Measurements from ENCODE around the gene ANKZF1.
"Not testable (repeated sequence)": the region's sequence is repeated elsewhere in the genome, so short reads cannot be mapped to it uniquely, and the experiment has no call there.

Gene ANKZF1

DNA sequence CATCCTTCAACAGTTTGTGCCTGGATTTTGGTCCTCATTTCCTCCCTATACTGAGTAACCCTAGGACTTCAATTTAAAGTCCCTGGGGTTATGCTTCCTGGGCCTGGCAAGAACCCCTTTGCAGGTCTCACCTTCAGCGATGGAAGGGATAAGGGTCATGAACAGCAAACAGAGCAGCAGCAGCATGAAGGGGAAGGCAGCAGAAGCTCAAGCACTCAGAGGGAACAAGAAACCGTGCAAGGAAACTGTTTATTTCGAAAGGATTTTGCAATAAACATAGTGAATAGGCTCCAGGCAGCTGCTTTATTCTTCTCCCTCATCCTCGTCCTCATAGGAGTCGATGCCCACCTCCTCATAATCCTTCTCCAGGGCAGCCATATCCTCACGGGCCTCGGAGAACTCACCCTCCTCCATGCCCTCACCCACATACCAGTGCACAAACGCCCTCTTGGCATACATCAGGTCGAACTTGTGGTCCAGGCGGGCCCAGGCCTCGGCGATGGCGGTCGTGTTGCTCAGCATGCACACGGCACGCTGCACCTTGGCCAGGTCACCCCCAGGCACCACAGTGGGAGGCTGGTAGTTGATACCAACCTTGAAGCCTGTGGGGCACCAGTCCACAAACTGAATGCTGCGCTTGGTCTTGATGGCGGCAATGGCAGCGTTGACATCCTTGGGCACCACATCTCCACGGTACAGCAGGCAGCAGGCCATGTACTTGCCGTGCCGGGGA is 20.6 kb downstream of the ANKZF1 start:
- H3K4me3 ChIP-seq (ENCODE audit: extremely low read depth, insufficient read depth, low read length, poor library complexity, severe bottlenecking), result no peak overlapping the region
- 92 to 94% methylated on average over 22 of the region's 22 CpGs for WGBS, 2 experiments (ENCODE audit: insufficient coverage in 2 of 2)
- H3K36me3 ChIP-seq (ENCODE audit: control insufficient read depth, insufficient read depth, low read length), result peaks cover 18% of the 10 kb centered on the region
- peak overlapping the region; percentile 85 for H3K27ac ChIP-seq (ENCODE audit: low read depth, low read length, severe bottlenecking)
- no peaks in the 10 kb centered on the region for H3K9me3 ChIP-seq (ENCODE audit: control insufficient read depth, low read length)
- peaks cover 42% of the 10 kb centered on the region for H3K4me1 ChIP-seq (ENCODE audit: control insufficient read depth, insufficient read depth, low read length, poor library complexity, severe bottlenecking)

DNA sequence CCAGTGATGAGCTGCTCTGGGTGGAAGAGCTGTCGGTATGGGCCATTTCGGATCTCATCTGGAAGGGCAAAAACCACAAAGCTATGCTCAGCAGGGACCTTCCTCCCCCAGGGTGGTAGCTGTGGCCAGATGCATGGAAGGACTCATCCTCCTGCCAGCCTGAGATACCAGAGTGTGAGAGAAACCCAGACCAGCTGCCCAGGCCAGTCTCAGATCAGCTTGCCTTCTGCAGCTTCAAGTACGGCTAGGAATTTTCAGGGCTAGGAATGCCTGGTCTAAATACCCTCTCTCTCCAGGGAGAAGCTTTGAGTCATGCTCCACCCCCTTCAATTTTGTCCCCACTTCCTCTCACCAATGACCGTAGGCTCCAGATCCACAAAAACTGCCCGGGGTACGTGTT is 22.1 kb downstream of the ANKZF1 start:
- 67 to 86% methylated on average over 1 to 6 of the region's 6 CpGs for WGBS, 2 experiments (ENCODE audit: insufficient coverage in 2 of 2)
- H3K27ac ChIP-seq (ENCODE audit: low read depth, low read length, severe bottlenecking), result no peak overlapping the region
- peaks cover 38% of the 10 kb centered on the region for H3K4me1 ChIP-seq (ENCODE audit: control insufficient read depth, insufficient read depth, low read length, poor library complexity, severe bottlenecking)
- H3K9me3 ChIP-seq (ENCODE audit: control insufficient read depth, low read length), result no peaks in the 10 kb centered on the region
- H3K4me3 ChIP-seq (ENCODE audit: extremely low read depth, insufficient read depth, low read length, poor library complexity, severe bottlenecking), result no peak overlapping the region
- H3K36me3 ChIP-seq (ENCODE audit: control insufficient read depth, insufficient read depth, low read length), result peaks cover 18% of the 10 kb centered on the region

DNA sequence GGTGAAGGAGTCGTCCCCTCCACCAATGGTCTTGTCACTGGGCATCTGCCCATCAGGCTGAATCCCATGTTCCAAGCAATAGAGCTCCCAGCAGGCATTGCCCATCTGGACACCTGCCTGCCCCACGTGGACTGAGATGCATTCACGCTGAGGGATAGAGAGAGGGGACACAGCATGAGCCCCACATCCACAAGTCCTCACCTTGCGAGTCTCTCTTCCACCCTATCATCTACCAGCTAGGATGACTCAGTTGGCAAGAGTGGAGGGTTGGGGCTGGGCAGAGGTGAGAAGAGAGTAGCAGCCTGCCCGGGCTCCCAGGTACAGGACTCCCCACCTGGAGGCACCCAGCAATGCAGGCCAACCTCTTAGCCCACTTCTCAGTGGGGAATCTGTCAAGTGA is 22.5 kb downstream of the ANKZF1 start:
- WGBS, 2 experiments (ENCODE audit: insufficient coverage in 2 of 2), result 51 to 60% methylated on average over 2 to 4 of the region's 5 CpGs
- Histone ChIP-seq H3K27ac (ENCODE audit: low read depth, low read length, severe bottlenecking) (no peak overlapping the region), H3K36me3 (ENCODE audit: control insufficient read depth, insufficient read depth, low read length) (peaks cover 14% of the 10 kb centered on the region), H3K9me3 (ENCODE audit: control insufficient read depth, low read length) (no peaks in the 10 kb centered on the region), H3K4me1 (ENCODE audit: control insufficient read depth, insufficient read depth, low read length, poor library complexity, severe bottlenecking) (peaks cover 38% of the 10 kb centered on the region), H3K4me3 (ENCODE audit: extremely low read depth, insufficient read depth, low read length, poor library complexity, severe bottlenecking) (no peak overlapping the region)

DNA sequence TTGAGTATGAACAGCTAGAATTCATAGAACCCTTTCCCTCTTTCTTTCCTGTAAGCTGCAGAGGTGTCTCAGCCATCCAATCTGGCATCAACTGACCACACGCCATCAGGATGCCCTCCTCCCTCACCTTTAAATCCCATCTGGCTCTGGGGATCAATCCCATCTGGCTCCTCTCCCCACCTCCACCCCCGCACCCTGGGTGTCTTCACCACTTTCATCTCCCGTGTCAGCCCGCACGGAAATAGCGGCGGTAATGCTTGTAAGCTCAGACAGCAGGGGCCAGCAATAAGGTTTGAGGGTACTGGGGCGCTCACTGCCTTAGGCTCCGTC is 22.9 kb downstream of the ANKZF1 start:
- Histone ChIP-seq H3K4me1 (ENCODE audit: control insufficient read depth, insufficient read depth, low read length, poor library complexity, severe bottlenecking) (peaks cover 38% of the 10 kb centered on the region), H3K36me3 (ENCODE audit: control insufficient read depth, insufficient read depth, low read length) (peaks cover 9% of the 10 kb centered on the region), H3K9me3 (ENCODE audit: control insufficient read depth, low read length) (no peaks in the 10 kb centered on the region), H3K27ac (ENCODE audit: low read depth, low read length, severe bottlenecking) (no peak overlapping the region), H3K4me3 (ENCODE audit: extremely low read depth, insufficient read depth, low read length, poor library complexity, severe bottlenecking) (no peak overlapping the region)
- WGBS, 2 experiments (ENCODE audit: insufficient coverage in 2 of 2), result 11 to 19% methylated on average over 9 of the region's 9 CpGs

DNA sequence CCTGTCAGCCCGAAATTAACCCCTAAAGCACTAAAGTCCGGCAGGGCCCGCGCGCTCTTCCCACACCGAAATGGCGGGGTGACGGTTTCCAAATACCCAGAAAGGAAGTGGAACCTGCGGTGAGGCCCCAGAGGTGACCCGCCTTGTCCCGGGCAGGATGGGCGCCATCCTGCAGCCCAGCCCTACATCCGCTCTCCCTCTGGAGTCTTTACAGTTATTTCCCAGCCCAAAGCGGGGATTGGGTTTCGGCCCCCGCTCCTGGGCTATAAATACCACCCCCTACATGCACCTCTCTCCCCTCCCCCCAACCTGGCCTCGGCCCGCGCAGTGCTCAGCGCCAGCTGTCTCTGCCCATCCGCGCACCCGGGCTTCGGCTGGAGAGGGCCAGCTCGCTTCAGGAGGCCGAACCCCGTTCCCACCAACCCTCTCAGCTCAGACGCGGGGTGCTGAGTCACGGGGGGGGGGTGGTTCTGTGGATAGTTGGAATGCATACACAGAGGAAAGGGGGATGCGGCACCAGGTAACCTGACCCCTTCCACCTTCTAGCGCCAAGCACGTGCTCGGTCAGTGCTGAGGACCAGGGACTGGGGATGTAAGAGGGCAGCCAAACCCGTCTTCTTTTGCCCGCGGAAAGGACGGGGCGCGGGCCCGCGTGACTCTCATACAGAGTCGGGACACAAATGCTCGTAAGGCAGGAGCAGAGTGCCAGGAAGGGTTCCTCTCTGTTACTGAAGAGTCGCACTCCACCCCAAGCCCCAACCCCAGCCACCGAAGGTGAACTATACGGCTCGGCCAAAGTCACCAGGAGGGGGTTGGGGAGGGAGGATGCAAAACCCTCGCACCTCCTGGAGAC is 23.5 kb downstream of the ANKZF1 start, which contains the start of gene TUBA4B:
TSS of gene TUBA4B (plus strand) at position 344 of the 853 bp plus-strand sequence. CDS start at position 509, 165 bp downstream.
- peak within 1 kb of the TSS; percentile 34 for H3K4me3 ChIP-seq (ENCODE audit: extremely low read depth, insufficient read depth, low read length, poor library complexity, severe bottlenecking)
- peaks cover 38% of the 10 kb centered on the region for H3K4me1 ChIP-seq (ENCODE audit: control insufficient read depth, insufficient read depth, low read length, poor library complexity, severe bottlenecking)
- no peaks in the 10 kb centered on the region for H3K9me3 ChIP-seq (ENCODE audit: control insufficient read depth, low read length)
- WGBS, 2 experiments (ENCODE audit: insufficient coverage in 2 of 2), result 2% methylated on average over 17 to 34 of the region's 49 CpGs
- peaks cover 4% of the 10 kb centered on the region for H3K36me3 ChIP-seq (ENCODE audit: control insufficient read depth, insufficient read depth, low read length)
- no peak within 1 kb of the TSS for H3K27ac ChIP-seq (ENCODE audit: low read depth, low read length, severe bottlenecking)

DNA sequence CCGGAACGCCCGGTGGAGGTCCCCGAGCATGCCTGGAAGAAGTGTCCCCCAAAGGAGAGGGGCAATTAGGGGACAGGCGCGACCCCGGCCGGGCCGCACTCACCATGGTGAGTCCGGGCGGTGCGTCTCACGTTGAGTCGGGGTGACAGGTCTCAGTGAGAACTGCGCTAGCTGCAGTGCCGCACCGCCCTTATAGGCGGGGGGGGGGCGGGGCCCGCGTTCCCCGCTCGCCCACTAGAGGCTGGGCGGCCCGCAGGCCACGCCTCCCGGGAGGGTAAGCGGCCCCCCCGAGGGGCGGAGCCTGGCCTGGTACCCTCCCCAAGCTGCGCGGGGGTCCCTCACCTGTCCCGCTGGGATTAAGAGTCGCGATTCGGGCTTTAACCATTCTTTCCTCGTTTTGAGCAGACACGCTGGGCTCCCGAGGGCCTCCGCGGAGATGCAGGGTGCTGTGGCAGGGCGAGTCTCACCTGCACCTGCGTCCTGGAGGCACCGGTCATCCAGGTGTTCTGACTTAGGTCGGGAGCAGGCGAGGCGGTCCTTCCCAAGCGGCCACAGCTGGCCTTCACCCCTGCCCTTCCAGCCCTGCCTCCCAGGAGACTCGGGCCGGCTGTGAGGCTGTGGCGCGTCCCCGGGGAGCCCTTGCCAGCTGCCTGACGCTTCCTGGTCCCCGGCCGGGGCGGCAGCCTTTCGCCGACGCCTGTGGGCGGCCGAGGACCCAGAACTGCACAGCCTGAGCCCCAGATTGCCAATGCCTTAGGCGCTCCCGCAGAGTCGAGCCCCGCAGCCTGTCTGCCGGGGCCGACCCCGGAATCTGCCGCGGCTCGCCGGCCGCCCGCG is 24.4 kb downstream of the ANKZF1 start, which contains the start of gene TUBA4A:
TSS of gene TUBA4A (minus strand) at position 166 of the 837 bp plus-strand sequence. CDS start at position 106, 60 bp downstream.
- H3K27ac ChIP-seq (ENCODE audit: low read depth, low read length, severe bottlenecking), result no peak within 1 kb of the TSS
- 1 to 2% methylated on average over 63 to 71 of the region's 76 CpGs for WGBS, 2 experiments (ENCODE audit: insufficient coverage in 2 of 2)

DNA sequence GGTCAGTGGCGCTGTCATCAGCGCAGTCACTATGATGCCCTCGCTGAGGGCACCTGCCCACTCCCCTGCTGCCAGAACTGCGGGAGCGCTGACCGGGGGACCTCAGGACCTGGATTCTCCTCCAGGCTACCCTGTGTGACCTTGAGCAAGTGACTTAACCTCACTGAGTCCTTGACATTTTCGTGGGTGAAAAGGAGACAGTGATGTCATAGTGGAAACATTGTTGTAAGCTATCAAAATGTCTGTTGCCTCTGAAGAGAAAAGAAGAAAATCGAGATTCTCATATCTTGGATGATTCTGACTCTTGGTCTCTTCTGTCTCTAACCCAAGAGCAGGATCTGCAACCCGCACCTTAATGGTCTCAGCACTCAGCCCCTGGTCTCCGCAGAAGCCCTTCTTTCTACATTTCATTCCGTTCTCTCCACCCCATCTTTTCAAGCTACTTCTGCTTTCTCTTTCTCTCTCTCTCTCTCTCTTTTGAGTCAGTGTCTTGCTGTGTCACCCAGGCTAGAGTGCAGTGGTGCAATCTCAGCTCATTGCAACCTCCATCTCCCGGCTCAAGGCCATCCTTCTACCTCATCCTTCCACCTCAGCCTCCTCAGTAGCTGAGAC is 25.1 kb downstream of the ANKZF1 start:
- Histone ChIP-seq H3K27ac (ENCODE audit: low read depth, low read length, severe bottlenecking) (no peak overlapping the region), H3K4me1 (ENCODE audit: control insufficient read depth, insufficient read depth, low read length, poor library complexity, severe bottlenecking) (peaks cover 27% of the 10 kb centered on the region), H3K36me3 (ENCODE audit: control insufficient read depth, insufficient read depth, low read length) (no peaks in the 10 kb centered on the region), H3K4me3 (ENCODE audit: extremely low read depth, insufficient read depth, low read length, poor library complexity, severe bottlenecking) (peak overlapping the region; percentile 34), H3K9me3 (ENCODE audit: control insufficient read depth, low read length) (no peaks in the 10 kb centered on the region)
- WGBS, 2 experiments (ENCODE audit: insufficient coverage in 2 of 2), result 29 to 34% methylated on average over 11 to 12 of the region's 12 CpGs

More for the DNA sequence above, 24.4 kb downstream of the ANKZF1 start, which contains the start of gene TUBA4A:
- peak within 1 kb of the TSS; percentile 34 for H3K4me3 ChIP-seq (ENCODE audit: extremely low read depth, insufficient read depth, low read length, poor library complexity, severe bottlenecking)
- H3K4me1 ChIP-seq (ENCODE audit: control insufficient read depth, insufficient read depth, low read length, poor library complexity, severe bottlenecking), result peaks cover 34% of the 10 kb centered on the region
- H3K9me3 ChIP-seq (ENCODE audit: control insufficient read depth, low read length), result no peaks in the 10 kb centered on the region
- no peaks in the 10 kb centered on the region for H3K36me3 ChIP-seq (ENCODE audit: control insufficient read depth, insufficient read depth, low read length)

DNA sequence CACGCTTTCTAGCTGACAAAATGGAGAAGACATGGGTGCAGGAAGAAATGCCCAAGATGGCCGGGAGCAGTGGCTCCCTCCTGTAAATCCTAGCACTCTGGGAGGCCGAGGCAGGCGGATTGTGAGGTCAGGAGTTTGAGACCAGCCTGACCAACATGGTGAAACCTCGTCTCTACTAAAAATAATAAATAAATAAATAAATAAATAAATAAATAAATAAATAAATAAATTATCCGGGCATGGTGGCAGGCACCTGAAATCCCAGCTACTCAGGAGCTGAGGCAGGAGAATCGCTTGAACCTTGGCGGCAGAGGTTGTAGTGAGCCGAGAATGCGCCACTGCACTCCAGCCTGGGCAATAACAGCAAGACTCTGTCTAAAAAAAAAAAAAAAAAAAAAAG is 29.3 kb downstream of the ANKZF1 start:
- H3K9me3 ChIP-seq (ENCODE audit: control insufficient read depth, low read length); H3K36me3 ChIP-seq (ENCODE audit: control insufficient read depth, insufficient read depth, low read length); H3K4me1 ChIP-seq (ENCODE audit: control insufficient read depth, insufficient read depth, low read length, poor library complexity, severe bottlenecking); H3K4me3 ChIP-seq (ENCODE audit: extremely low read depth, insufficient read depth, low read length, poor library complexity, severe bottlenecking); H3K27ac ChIP-seq (ENCODE audit: low read depth, low read length, severe bottlenecking): not testable (repeated sequence)
- WGBS, 2 experiments (ENCODE audit: insufficient coverage in 2 of 2), result 87 to 92% methylated on average over 5 to 7 of the region's 10 CpGs

DNA sequence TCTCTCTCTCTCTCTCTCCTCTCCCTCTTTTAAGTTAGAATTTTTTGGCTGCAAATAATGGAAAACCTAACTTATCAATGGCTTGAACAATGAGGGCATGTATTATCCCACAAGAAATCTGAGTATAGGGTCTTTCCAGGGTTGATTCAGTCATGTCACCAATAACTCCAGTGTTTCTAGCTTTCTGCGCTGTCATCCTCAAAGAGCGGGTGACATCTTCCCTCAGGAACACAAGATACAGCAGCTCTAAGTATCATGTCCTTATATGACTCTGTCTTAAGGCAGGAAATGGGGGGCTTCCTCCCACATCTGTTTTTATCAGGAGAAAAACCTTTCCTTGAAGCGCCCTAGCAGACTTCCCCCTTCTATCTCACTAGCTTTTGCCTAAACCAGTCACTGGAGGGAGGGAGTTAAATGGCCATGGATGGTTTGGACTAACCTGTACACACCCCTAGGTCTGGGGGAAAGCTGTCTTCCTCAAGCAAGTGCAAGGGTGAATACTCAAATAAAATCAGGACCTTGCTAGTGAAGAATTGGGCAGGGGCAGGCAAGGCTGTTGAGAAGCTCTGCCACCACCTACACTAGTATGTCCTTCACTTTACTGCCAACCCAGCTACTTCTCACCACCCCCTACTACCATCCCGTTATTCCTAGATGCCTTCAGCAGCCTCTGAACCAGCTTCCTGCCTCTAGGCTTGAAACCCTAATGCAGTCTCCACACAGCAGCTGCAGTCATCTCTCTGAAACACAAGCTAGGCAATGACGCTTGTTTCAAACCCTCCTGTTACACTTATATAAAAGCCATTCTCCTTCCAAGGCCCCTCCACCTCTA is 31.6 kb downstream of the ANKZF1 start:
- Histone ChIP-seq H3K4me3 (ENCODE audit: extremely low read depth, insufficient read depth, low read length, poor library complexity, severe bottlenecking) (no peak overlapping the region), H3K4me1 (ENCODE audit: control insufficient read depth, insufficient read depth, low read length, poor library complexity, severe bottlenecking) (no peaks in the 10 kb centered on the region), H3K27ac (ENCODE audit: low read depth, low read length, severe bottlenecking) (no peak overlapping the region), H3K36me3 (ENCODE audit: control insufficient read depth, insufficient read depth, low read length) (no peaks in the 10 kb centered on the region), H3K9me3 (ENCODE audit: control insufficient read depth, low read length) (no peaks in the 10 kb centered on the region)
- 83 to 85% methylated on average over 2 to 4 of the region's 5 CpGs for whole genome bisulfite sequencing, 2 experiments (ENCODE audit: insufficient coverage in 2 of 2)

All from mesodermal cell (in vitro differentiated cells).